HepG2 (cell line): Measurements from ENCODE around the gene RAPSN. TPM values are rescaled to one million over a fixed set of nuclear protein-coding genes. Genes with fewer than 3 reads are reported as not detected.
A peak's percentile ranks its signal among the peaks of the same experiment; 100 is the strongest.

Source experiments
- ATAC-seq: fragments of 200-7000 bp; cut with Tn5 transposase; 3 replicates; pipeline ENCODE4 v1.9.1; 2020; ENCODE audit warnings: mild to moderate bottlenecking, moderate library complexity
- BruUV-seq: library from RNA; stranded (reverse); fragments of 400-500 nt; replicated peaks from 2 replicates; lab custom pipeline; 2021; lab: Mats Ljungman, UMichigan
- CTCF ChIA-PET: fragments of 300-600 bp; formaldehyde crosslinking; extraction: SDS; loops from one replicate; lab custom pipeline; 2021; ENCODE audit warnings: low total read pairs, inconsistent platforms, low intra/inter-chr PET ratio; lab: Yijun Ruan, JAX
- POLR2A ChIA-PET: fragments of 350-600 bp; sonication (Branson Sonifier 250); formaldehyde crosslinking; loops from one replicate; lab custom pipeline; 2020; ENCODE audit warnings: antibody characterized with exemption, inconsistent platforms; lab: Yijun Ruan, JAX
- DNase-seq: peaks from one replicate; pipeline ENCODE4 v3.0.0-alpha.2; 2015; ENCODE audit warnings: low spot score
- FAIRE-seq: peaks from 3 replicates; lab custom pipeline; 2011; peaks lifted over from hg19 to GRCh38; lab: Jason Lieb, UNC
- H2AFZ ChIP-seq: one replicate; pipeline ENCODE4 v1.6.1; 2011; ENCODE audit warnings: low read length, inconsistent platforms
- H3K27ac ChIP-seq: fragments of 300-600 bp; 3 replicates; pipeline ENCODE4 v1.8.0; 2011; ENCODE audit warnings: mixed run types, mild to moderate bottlenecking, mixed read lengths, low read length, inconsistent platforms; ENCODE audit not compliant: insufficient read depth; ENCODE audit errors: extremely low read length
- H3K27me3 ChIP-seq, 2 experiments: fragments of 200-600 bp in 1 of 2; 2 replicates in 1 of 2; 3 replicates in 1 of 2; pipeline versions ENCODE4 v1.6.0 to v1.8.0; 2011; ENCODE audit warnings: low read length in 2 of 2, mild to moderate bottlenecking in 2 of 2, moderate library complexity in 2 of 2, inconsistent platforms in 1 of 2; ENCODE audit not compliant: insufficient read depth in 2 of 2, control insufficient read depth in 1 of 2
- H3K36me3 ChIP-seq, 2 experiments: fragments of 200-600 bp in 1 of 2; replicated peaks in 1 of 2; 2 replicates in 1 of 2; 3 replicates in 1 of 2; pipeline versions ENCODE4 v1.5.1 to v1.8.0; 2011; ENCODE audit warnings: low read length in 2 of 2, inconsistent platforms in 1 of 2; ENCODE audit not compliant: insufficient read depth in 2 of 2, control insufficient read depth in 1 of 2
- H3K4me1 ChIP-seq: 2 replicates; pipeline ENCODE4 v1.5.1; 2012; ENCODE audit warnings: low read length, inconsistent platforms; ENCODE audit not compliant: insufficient read depth
- H3K4me2 ChIP-seq: 2 replicates; pipeline ENCODE4 v1.6.0; 2011; ENCODE audit warnings: low read depth, low read length, inconsistent platforms
- H3K4me3 ChIP-seq, 3 experiments: fragments of 200-600 bp in 1 of 3; sonication (generic), shearing (Covaris generic) in 1 of 3; replicated peaks in 1 of 3; 2 replicates each; pipeline ENCODE4 v1.5.1; 2011 to 2016; ENCODE audit warnings: low read length in 3 of 3, inconsistent platforms in 2 of 3, low read depth in 2 of 3, mild to moderate bottlenecking in 2 of 3, control low read depth in 1 of 3, mixed read lengths in 1 of 3; ENCODE audit not compliant: insufficient read depth in 1 of 3
- H3K79me2 ChIP-seq: one replicate; pipeline ENCODE4 v1.6.1; 2011; ENCODE audit warnings: low read length, inconsistent platforms; ENCODE audit not compliant: insufficient read depth
- H3K9ac ChIP-seq: 2 replicates; pipeline ENCODE4 v1.6.0; 2011; ENCODE audit warnings: mild to moderate bottlenecking, low read depth, low read length, inconsistent platforms; ENCODE audit not compliant: insufficient read depth
- H3K9me3 ChIP-seq: 2 replicates; pipeline ENCODE4 v1.5.1; 2012; ENCODE audit warnings: mild to moderate bottlenecking, low read length
- H4K20me1 ChIP-seq: 2 replicates; pipeline ENCODE4 v1.6.0; 2011; ENCODE audit warnings: inconsistent platforms, mild to moderate bottlenecking, low read length, moderate library complexity; ENCODE audit not compliant: insufficient read depth
- MAFF ChIP-seq: IDR thresholded peaks from 2 replicates; pipeline ENCODE4 v1.6.1; 2011; ENCODE audit warnings: low read depth, low read length, improper control_type of control experiment
- MAFK ChIP-seq, 2 experiments: IDR thresholded peaks in 1 of 2; conservative IDR thresholded peaks in 1 of 2; 2 replicates each; pipeline ENCODE4 v1.6.1; 2011; ENCODE audit warnings: improper control_type of control experiment in 2 of 2, low read length in 2 of 2
- MYC ChIP-seq: sonication (generic); formaldehyde crosslinking; IDR thresholded peaks from 2 replicates; pipeline ENCODE4 v1.9.0; 2021; ENCODE audit warnings: missing genetic modification reagents, borderline replicate concordance
- ZFX ChIP-seq: sonication (generic); formaldehyde crosslinking; IDR thresholded peaks from 2 replicates; pipeline ENCODE4 v1.4.0; 2020; ENCODE audit warnings: mild to moderate bottlenecking, low read depth, missing genetic modification reagents, moderate library complexity
- ZNF235 ChIP-seq: sonication (generic); formaldehyde crosslinking; IDR thresholded peaks from 2 replicates; pipeline ENCODE4 v1.8.1; 2023; ENCODE audit warnings: mild to moderate bottlenecking, missing genetic modification reagents, borderline replicate concordance
- WGBS: methylation state at CpG from one replicate; pipeline ENCODE4 v1.1.6; 2017; ENCODE audit warnings: low lambda C conversion rate; 5-methylcytosine and 5-hydroxymethylcytosine counted together
- in situ Hi-C: cut with HindIII; loops from 2 replicates; pipeline ENCODE4 v1.10.0; 2017; ENCODE audit warnings: low pct_unique_long_range_greater_than_20kb; ENCODE audit not compliant: extremely low pct_ligation_motif_present
- intact Hi-C: fragments of 100-400 bp; cut with micrococcal nuclease; formaldehyde crosslinking; loops from one replicate; pipeline ENCODE4 v1.10.0; 2022; ENCODE audit not compliant: unreplicated experiment
- polyA plus RNA-seq, 8 experiments: library from polyadenylated mRNA; depleted of rRNA in 3 of 8; stranded (reverse) in 7 of 8; unstranded in 1 of 8; fragments of >200 nt; fragmentation: Illumina TruSeq in 4 of 8; extraction: Trizol in 4 of 8; gene quantifications; 2 replicates each; pipeline versions ENCODE4 v1.2.1 to v1.2.3, GENCODE V29; 2011 to 2016; ENCODE audit warnings: low read depth in 4 of 8, missing spikeins in 1 of 8, mixed read lengths in 1 of 8; ENCODE audit not compliant: insufficient read depth in 1 of 8
- total RNA-seq, 5 experiments: library from RNA; depleted of rRNA; stranded (reverse); fragments of >200 nt; fragmentation: Illumina TruSeq; extraction: Trizol; gene quantifications; 2 replicates each; pipeline ENCODE4 v1.2.3, GENCODE V29; 2016; ENCODE audit warnings: low read depth in 1 of 5

Gene RAPSN
- total and polyA plus RNA-seq, 2 of the 13 experiments (the other 11 are each of a cell fraction or from before 2014, with no cell fraction given), result 0.15 to 1.2 TPM

DNA sequence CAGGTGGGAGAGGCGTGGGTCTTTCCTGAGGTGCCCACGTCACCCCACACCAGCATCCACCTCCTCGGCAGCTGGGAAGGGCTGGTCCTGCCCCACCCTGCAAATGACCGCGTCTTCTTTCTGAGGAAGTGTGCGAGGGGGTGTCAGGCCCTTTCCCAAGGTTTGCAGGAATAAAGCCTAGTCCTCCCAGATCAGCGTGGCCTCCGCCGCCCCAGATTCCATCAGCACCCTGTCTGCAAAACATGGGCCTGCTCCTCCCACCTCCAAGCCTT lies 55.0 kb downstream of the RAPSN start:
- ChIA-PET CTCF (no interaction called here), POLR2A (no interaction called here)
- H3K9me3 ChIP-seq, result no peaks in the 10 kb centered on the region
- H3K27ac ChIP-seq, result no peak overlapping the region
- H4K20me1 ChIP-seq, result no peaks in the 10 kb centered on the region
- ATAC-seq, result no peak
- H3K9ac ChIP-seq, result no peak overlapping the region
- H3K36me3 ChIP-seq, result no peaks in the 10 kb centered on the region
- H3K4me3 ChIP-seq, result no peak overlapping the region
- H3K79me2 ChIP-seq, result no peaks in the 10 kb centered on the region
- BruUV-seq, result no TSS peak
- no peak overlapping the region for H2AFZ ChIP-seq
- peaks cover 0 to 16% of the 10 kb centered on the region in 2 experiments; a peak in 2 of 5 replicates for H3K27me3 ChIP-seq
- peaks cover 55% of the 10 kb centered on the region for H3K4me1 ChIP-seq
- TF ChIP-seq MYC, result no peak
- WGBS, result 89% methylated on average over 9 of the region's 9 CpGs
- in situ Hi-C loops, result no loop called here
- DNase-seq, result no peak
- no peak for FAIRE-seq
- intact Hi-C loops, result no loop called here
- no peak overlapping the region for H3K4me2 ChIP-seq

DNA sequence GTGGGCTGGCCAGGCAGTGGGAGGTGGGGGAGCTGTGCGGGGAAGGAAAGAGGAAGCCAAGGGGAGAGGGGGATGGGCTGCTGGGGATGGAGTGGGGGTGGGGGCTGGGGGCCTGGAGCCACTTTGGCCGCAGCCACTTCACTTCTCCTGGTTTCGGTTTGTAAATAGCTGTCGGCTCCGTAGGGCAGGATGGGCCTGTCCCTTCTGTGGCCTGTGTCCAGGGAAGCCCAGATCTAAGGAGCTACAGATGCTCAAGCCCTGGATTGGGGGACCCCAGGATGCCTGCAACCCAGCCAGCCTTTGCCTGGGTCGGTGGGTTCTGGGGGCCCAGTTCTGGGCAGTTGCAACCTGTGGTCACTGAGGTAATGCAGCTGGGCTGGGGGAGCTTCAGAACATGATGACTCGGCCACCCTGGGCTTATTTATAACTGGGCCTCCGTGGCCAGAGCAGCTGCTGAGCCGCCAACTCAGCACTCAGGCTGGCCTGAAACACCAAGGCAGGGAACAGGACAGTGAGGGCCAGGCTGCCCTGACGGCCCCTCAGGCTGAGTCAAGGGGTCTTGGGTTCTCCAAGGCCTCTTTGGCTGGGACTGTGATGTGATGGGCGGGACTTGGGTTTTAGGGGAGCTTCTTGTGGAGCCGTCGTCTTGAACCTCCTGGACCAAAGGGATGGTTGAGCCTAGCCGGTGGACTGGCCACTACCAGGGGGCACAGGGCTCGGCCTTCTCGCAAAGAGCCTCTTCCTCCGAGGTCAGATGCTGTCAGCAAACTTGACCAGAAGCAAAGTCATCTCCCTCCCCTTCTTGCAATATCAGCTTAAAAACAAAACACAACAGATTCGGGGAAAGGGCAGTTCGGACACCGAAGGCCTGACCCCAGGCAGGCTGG lies 55.5 kb downstream of the RAPSN start:
- H3K4me3 ChIP-seq, result peak overlapping the region in 2 of 3 experiments; percentile 11 to 52; a peak in 2 of 6 replicates
- H3K27me3 ChIP-seq, result peaks cover 0 to 13% of the 10 kb centered on the region in 2 experiments; a peak in 2 of 5 replicates
- no peaks in the 10 kb centered on the region for H3K36me3 ChIP-seq
- intact Hi-C loops, result no loop called here
- peak overlapping the region; percentile 65 for H3K4me2 ChIP-seq
- no peaks in the 10 kb centered on the region for H3K79me2 ChIP-seq
- no peak overlapping the region for H3K27ac ChIP-seq
- TF ChIP-seq MAFK (conservative IDR thresholded peaks at IDR 0.05 in 1 of 2, IDR thresholded peaks at IDR 0.05 in 1 of 2; ENCODE audit: low read length in 2 of 2) (peak; percentile 22 to 35; a peak in 2 of 4 replicates), MAFF (peak; percentile 30; the same call in 1 of the 2 replicates), ZFX (peak; percentile 31; the same call in 1 of the 2 replicates), ZNF235 (CRISPR knock-in tag) (no peak)
- H2AFZ ChIP-seq, result peak overlapping the region; percentile 72
- no peaks in the 10 kb centered on the region for H4K20me1 ChIP-seq
- FAIRE-seq (no peak), DNase-seq (no peak), ATAC-seq (peak; percentile 19)
- H3K9ac ChIP-seq, result no peak overlapping the region
- H3K4me1 ChIP-seq, result peaks cover 55% of the 10 kb centered on the region
- ChIA-PET POLR2A (interaction anchor here (1.0 to 1.1 kb wide), 2 partner anchors 19 to 33 kb away, joined by 3 to 7 read pairs; partner anchors contain the start of gene PSMC3), CTCF (no interaction called here)
- in situ Hi-C loops, result no loop called here
- 54% methylated on average over 9 of the region's 20 CpGs for WGBS
- no peaks in the 10 kb centered on the region for H3K9me3 ChIP-seq
- no TSS peak for BruUV-seq
